Measurements from ENCODE around the gene POU6F2. TPM values are rescaled to one million over a fixed set of nuclear protein-coding genes. Genes with fewer than 3 reads are reported as not detected.

POU6F2 gene
- total RNA-seq, 2 experiments from 2014 or later: 0.12 TPM; not detected in 1

GRCh38 chr7:39394105-39394680 is 416.5 kb downstream of the POU6F2 start:
- Mint-ChIP-seq H3K4me1 (no peaks in the 10 kb centered on the region), H3K27ac (no peak overlapping the region), H3K4me3 (no peak overlapping the region), H3K36me3 (ENCODE audit: low read depth) (no peaks in the 10 kb centered on the region), H3K9me3 (no peaks in the 10 kb centered on the region), H3K27me3 (peaks cover 27% of the 10 kb centered on the region)
- DNase-seq: no peak
- ChIA-PET CTCF (interaction anchor here (1.4 kb wide), 1 partner anchor 26 kb away, joined by 3 read pairs; no protein-coding TSS in a partner anchor), POLR2A (no interaction called here)

- POLR2A ChIA-PET: no interaction called here
- no peak for DNase-seq
- Mint-ChIP-seq H3K27ac (no peak overlapping the region), H3K4me3 (no peak overlapping the region), H3K9me3 (no peaks in the 10 kb centered on the region), H3K27me3 (peaks cover 23% of the 10 kb centered on the region), H3K36me3 (ENCODE audit: low read depth) (no peaks in the 10 kb centered on the region), H3K4me1 (no peaks in the 10 kb centered on the region)
- CTCF ChIA-PET: no interaction called here
Observed at GRCh38 chr7:39399458-39399857, 421.7 kb downstream of the POU6F2 start.

- H3K4me1 Mint-ChIP-seq: no peaks in the 10 kb centered on the region
- H3K27ac Mint-ChIP-seq: no peak overlapping the region
- DNase-seq: no peak
- H3K9me3 Mint-ChIP-seq: no peaks in the 10 kb centered on the region
- no peaks in the 10 kb centered on the region for H3K36me3 Mint-ChIP-seq (ENCODE audit: low read depth)
- ChIA-PET CTCF (no interaction called here), POLR2A (no interaction called here)
- peaks cover 21% of the 10 kb centered on the region for H3K27me3 Mint-ChIP-seq
- H3K4me3 Mint-ChIP-seq: no peak overlapping the region
Observed at GRCh38 chr7:39399986-39400385, 422.3 kb downstream of the POU6F2 start.

GRCh38 chr7:39400836-39401235 is 423.1 kb downstream of the POU6F2 start:
- no peaks in the 10 kb centered on the region for H3K36me3 Mint-ChIP-seq (ENCODE audit: low read depth)
- DNase-seq: no peak
- ChIA-PET POLR2A (no interaction called here), CTCF (no interaction called here)
- H3K4me3 Mint-ChIP-seq: no peak overlapping the region
- peaks cover 18% of the 10 kb centered on the region for H3K27me3 Mint-ChIP-seq
- H3K27ac Mint-ChIP-seq: no peak overlapping the region
- H3K4me1 Mint-ChIP-seq: no peaks in the 10 kb centered on the region
- no peaks in the 10 kb centered on the region for H3K9me3 Mint-ChIP-seq

- peaks cover 15% of the 10 kb centered on the region for H3K27me3 Mint-ChIP-seq
- H3K9me3 Mint-ChIP-seq: no peaks in the 10 kb centered on the region
- H3K4me3 Mint-ChIP-seq: no peak overlapping the region
- H3K27ac Mint-ChIP-seq: no peak overlapping the region
- ChIA-PET CTCF (no interaction called here), POLR2A (no interaction called here)
- no peaks in the 10 kb centered on the region for H3K4me1 Mint-ChIP-seq
- no peaks in the 10 kb centered on the region for H3K36me3 Mint-ChIP-seq (ENCODE audit: low read depth)
- no peak for DNase-seq
Observed at GRCh38 chr7:39402034-39402433, 424.3 kb downstream of the POU6F2 start.

GRCh38 chr7:39404907-39405306 is 427.2 kb downstream of the POU6F2 start:
- Mint-ChIP-seq H3K9me3 (no peaks in the 10 kb centered on the region), H3K4me1 (no peaks in the 10 kb centered on the region), H3K4me3 (no peak overlapping the region), H3K36me3 (ENCODE audit: low read depth) (no peaks in the 10 kb centered on the region), H3K27ac (no peak overlapping the region), H3K27me3 (peaks cover 15% of the 10 kb centered on the region)
- no peak for DNase-seq
- CTCF ChIA-PET: no interaction called here
- POLR2A ChIA-PET: no interaction called here

GRCh38 chr7:39405581-39405980 is 427.9 kb downstream of the POU6F2 start:
- H3K4me1 Mint-ChIP-seq: no peaks in the 10 kb centered on the region
- no peaks in the 10 kb centered on the region for H3K36me3 Mint-ChIP-seq (ENCODE audit: low read depth)
- H3K27ac Mint-ChIP-seq: no peak overlapping the region
- POLR2A ChIA-PET: no interaction called here
- no peaks in the 10 kb centered on the region for H3K9me3 Mint-ChIP-seq
- no peak overlapping the region for H3K4me3 Mint-ChIP-seq
- CTCF ChIA-PET: no interaction called here
- DNase-seq: no peak
- peaks cover 15% of the 10 kb centered on the region for H3K27me3 Mint-ChIP-seq

- Mint-ChIP-seq H3K27me3 (peaks cover 17% of the 10 kb centered on the region), H3K36me3 (ENCODE audit: low read depth) (no peaks in the 10 kb centered on the region), H3K4me3 (no peak overlapping the region), H3K27ac (no peak overlapping the region), H3K9me3 (no peaks in the 10 kb centered on the region), H3K4me1 (no peaks in the 10 kb centered on the region)
- POLR2A ChIA-PET: no interaction called here
- DNase-seq: no peak
- CTCF ChIA-PET: no interaction called here
Observed at GRCh38 chr7:39406467-39406866, 428.8 kb downstream of the POU6F2 start.

GRCh38 chr7:39407137-39407536 is 429.4 kb downstream of the POU6F2 start:
- H3K4me3 Mint-ChIP-seq: no peak overlapping the region
- H3K27ac Mint-ChIP-seq: no peak overlapping the region
- no peaks in the 10 kb centered on the region for H3K9me3 Mint-ChIP-seq
- no peak for DNase-seq
- H3K36me3 Mint-ChIP-seq (ENCODE audit: low read depth): no peaks in the 10 kb centered on the region
- CTCF ChIA-PET: no interaction called here
- POLR2A ChIA-PET: no interaction called here
- H3K27me3 Mint-ChIP-seq: peaks cover 20% of the 10 kb centered on the region
- H3K4me1 Mint-ChIP-seq: no peaks in the 10 kb centered on the region

GRCh38 chr7:39407723-39408122 is 430.0 kb downstream of the POU6F2 start:
- Mint-ChIP-seq H3K27me3 (peaks cover 22% of the 10 kb centered on the region), H3K4me3 (no peak overlapping the region), H3K27ac (no peak overlapping the region), H3K36me3 (ENCODE audit: low read depth) (no peaks in the 10 kb centered on the region), H3K9me3 (no peaks in the 10 kb centered on the region), H3K4me1 (no peaks in the 10 kb centered on the region)
- POLR2A ChIA-PET: no interaction called here
- CTCF ChIA-PET: no interaction called here
- no peak for DNase-seq

GRCh38 chr7:39408906-39409305 is 431.2 kb downstream of the POU6F2 start:
- Mint-ChIP-seq H3K36me3 (ENCODE audit: low read depth) (no peaks in the 10 kb centered on the region), H3K4me1 (peaks cover under 1% of the 10 kb centered on the region), H3K27me3 (peaks cover 15% of the 10 kb centered on the region), H3K9me3 (no peaks in the 10 kb centered on the region), H3K27ac (no peak overlapping the region), H3K4me3 (no peak overlapping the region)
- no peak for DNase-seq
- CTCF ChIA-PET: no interaction called here
- POLR2A ChIA-PET: no interaction called here

GRCh38 chr7:39410582-39410981 is 432.9 kb downstream of the POU6F2 start:
- no peaks in the 10 kb centered on the region for H3K36me3 Mint-ChIP-seq (ENCODE audit: low read depth)
- no peak overlapping the region for H3K27ac Mint-ChIP-seq
- DNase-seq: no peak
- peaks cover 22% of the 10 kb centered on the region for H3K27me3 Mint-ChIP-seq
- POLR2A ChIA-PET: no interaction called here
- CTCF ChIA-PET: interaction anchor here (1.3 kb wide), 1 partner anchor 10 kb away, joined by 4 read pairs; no protein-coding TSS in a partner anchor
- H3K4me1 Mint-ChIP-seq: peaks cover 13% of the 10 kb centered on the region
- no peaks in the 10 kb centered on the region for H3K9me3 Mint-ChIP-seq
- H3K4me3 Mint-ChIP-seq: no peak overlapping the region

- H3K36me3 Mint-ChIP-seq (ENCODE audit: low read depth): no peaks in the 10 kb centered on the region
- H3K4me3 Mint-ChIP-seq: peak overlapping the region; percentile 59
- ChIA-PET CTCF (no interaction called here), POLR2A (no interaction called here)
- no peak for DNase-seq
- H3K27ac Mint-ChIP-seq: peak overlapping the region; percentile 27
- peaks cover 43% of the 10 kb centered on the region for H3K27me3 Mint-ChIP-seq
- peaks cover 13% of the 10 kb centered on the region for H3K4me1 Mint-ChIP-seq
- no peaks in the 10 kb centered on the region for H3K9me3 Mint-ChIP-seq
Observed at GRCh38 chr7:39413636-39414223, 436.0 kb downstream of the POU6F2 start.
